HG02571 (cell line): ENCODE data around the gene BRD1.

Experiments used
- ATAC-seq: cut with Tn5 transposase; IDR thresholded peaks from one replicate; pipeline ENCODE4 v1.9.1; 2021; ENCODE audit warnings: mild to moderate bottlenecking, moderate library complexity; ENCODE audit not compliant: unreplicated experiment

The BRD1 gene

DNA sequence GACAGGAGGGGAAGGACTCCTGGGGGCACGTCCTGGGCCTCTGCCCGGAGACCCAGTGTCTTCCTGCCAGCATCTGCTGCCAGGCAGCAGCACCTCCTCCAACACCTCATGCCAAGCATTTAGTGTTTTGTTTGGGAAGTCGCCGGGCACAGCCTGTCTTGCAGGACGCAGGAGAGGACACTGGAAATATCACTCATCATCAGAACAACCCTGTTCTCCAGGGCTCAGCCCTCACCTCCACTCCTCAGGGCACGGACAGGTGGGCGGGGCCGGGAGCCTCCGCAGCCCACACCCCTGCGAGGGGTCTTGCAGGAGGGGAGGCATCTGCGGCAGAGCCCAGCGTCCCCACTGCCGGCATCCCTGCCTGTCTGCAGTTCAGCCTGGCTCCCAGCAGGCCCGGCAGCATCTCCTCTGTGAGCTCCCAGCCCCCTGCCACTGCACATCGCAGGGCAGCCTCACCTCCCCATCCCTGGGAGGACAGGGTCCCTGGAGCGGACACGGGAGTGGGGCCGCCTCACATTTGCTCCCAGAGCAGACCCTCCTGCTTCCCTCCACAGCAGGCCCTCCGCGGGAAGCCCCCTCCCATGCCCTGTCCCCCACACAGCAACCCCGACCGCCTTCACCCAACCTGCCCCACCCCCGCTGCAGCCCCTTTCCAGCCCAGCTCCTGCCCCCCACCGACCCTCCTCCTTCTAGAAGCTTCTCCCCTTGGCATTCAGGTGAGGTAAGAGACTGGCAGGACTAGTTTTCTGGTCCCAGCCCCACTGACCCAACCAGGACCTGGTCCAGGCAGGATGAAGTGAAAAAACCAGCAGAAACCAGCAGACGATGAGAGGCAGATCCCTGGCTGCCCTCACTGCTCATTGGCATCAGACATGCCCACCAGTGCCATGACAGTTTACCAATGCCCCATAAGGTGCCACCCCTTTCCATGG lies 72.7 kb downstream of the BRD1 start:
- no peak for ATAC-seq

DNA sequence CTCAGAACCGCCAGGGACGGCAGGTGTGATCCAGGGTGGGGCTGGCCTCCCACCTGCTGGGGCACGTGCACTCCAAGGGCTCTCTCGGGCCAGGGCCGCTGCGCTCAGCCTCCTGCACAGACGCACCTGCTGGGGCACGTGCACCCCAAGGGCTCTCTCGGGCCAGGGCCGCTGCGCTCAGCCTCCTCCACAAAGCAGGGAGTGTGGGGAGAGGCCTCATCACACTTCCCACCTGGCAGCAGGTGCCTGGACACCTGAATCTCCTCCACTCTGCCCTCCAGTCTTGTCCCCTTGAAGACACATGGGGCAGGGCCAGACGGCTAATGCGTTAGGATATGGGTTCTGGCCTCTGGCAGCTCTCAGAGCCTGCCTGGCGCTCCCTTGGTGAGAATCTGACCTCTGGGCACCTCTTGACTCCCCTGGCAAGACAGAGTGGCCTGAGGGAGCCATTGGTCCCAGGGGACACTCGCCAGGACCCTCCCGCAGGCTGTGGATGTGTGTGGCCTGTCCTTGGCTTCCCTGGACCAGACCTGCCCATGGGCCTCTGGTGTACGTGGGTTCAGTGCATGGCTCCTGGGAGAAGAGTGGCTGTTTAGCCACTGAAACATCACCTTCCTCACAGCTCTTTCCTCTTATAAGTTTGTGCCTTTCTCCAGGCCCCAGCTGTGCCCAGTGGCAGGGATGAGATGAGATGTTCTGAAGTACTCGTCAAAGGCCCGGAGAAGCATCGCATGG lies 73.5 kb downstream of the BRD1 start:
- no peak for ATAC-seq

DNA sequence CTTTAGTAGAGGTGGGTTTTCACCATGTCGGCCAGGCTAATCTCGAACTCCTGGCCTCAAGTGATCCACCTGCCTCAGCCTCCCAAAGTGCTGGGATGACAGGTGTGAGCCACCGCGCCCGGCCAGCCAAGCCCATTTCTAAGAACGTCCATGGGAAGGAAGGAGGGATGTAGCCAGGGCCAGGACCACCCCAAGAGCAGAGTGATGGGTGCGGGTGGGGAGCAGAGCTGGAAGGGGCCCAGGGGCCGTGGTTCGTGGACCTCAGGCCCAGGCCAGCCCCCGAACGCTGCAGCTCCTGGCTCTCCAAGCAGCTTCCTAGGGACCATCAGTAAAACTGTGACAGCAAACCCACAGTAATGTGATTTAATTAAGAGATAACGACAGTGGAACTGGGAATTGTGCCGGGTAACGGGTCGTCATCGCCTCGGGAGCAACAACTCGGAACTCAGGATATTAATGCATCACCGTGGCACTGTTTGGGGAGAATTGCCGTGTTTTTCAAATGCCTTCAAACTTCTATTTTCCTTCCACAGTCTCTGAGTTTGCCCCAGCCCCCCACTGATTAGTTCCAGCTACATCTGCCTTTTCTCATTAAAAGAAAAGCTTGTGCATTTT lies 74.3 kb downstream of the BRD1 start:
- ATAC-seq = no peak

DNA sequence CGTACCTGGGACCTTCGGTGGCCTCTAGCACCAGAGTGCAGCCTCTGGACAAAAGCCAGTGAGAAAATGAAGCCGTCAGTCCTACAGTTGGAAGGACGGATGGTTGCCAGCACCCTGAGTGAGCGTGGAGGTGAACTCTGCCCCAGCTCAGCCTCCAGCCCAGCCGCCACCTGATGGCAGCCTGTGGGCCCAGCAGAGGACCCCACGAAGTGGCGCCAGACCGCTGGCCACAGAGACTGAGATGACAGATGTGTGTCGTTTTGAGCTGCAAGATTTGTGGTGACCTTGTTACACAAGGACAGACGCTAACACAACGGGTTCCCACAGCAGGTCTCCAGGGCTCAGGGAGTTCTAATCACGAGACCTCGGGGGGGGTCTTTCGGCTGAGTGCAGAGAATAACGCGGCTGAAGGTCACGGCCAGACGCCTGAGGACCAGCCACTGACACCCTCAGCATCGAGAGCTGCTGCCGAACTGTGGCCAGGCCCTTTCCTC lies 75.0 kb downstream of the BRD1 start:
- ATAC-seq = no peak

DNA sequence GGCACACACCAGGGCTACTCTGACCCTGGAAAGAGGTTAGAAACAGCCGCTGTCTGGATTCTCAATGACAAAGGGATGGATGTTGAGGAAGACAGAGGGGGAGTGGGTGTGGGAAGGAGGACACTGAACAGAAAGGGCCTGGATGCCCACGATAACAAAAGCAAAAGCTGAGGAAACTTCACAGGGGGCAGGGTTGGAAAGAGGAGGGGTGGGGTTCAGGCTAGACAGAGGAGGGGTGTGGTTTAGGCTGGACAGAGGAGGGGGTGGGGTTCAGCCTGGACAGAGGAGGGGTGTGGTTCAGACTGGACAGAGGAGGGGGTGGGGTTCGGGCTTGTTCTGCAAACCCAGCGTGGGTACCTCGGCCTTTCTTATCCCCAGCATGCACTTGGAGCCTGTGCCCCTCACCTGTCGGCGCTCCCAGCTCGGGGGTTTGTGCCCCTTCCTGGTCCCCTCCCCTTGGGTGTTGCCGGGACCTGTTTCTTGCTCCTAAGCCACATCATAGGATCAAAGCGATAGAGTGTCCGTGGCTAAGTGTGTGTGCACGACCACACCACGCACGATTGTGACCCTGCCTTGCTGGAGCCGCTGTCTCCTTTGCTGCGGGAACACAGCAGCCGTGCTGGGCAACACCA lies 75.6 kb downstream of the BRD1 start:
- ATAC-seq = no peak

DNA sequence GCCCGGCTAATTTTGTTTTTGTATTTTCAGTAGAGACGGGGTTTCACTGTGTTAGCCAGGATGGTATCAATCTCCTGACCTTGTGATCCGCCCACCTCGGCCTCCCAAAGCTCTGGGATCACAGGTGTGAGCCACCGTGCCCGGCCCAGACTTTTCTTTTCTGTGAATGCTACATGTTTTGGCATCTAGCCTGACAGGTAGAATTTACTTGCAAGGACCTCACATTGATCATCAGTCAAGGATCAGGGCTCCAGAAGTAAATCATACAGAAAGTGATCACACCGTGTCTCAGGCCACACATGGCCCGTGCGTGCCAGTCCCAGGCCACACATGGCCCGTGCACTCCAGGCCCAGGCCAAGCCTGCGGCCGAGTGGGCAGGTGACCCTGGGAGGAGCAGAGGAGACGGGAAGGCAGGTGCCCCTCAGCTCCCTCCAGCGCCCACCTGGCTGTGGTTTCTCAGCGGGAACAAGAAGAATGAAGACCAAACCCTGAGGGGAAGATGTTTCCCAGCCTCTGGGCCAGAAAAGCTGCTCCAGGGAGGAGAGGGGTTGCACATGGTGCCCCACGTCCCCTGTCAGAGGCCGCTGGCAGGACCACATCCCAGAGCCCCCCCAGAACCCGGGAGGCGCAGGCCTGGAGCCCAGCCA lies 76.2 kb downstream of the BRD1 start:
- ATAC-seq = no peak

DNA sequence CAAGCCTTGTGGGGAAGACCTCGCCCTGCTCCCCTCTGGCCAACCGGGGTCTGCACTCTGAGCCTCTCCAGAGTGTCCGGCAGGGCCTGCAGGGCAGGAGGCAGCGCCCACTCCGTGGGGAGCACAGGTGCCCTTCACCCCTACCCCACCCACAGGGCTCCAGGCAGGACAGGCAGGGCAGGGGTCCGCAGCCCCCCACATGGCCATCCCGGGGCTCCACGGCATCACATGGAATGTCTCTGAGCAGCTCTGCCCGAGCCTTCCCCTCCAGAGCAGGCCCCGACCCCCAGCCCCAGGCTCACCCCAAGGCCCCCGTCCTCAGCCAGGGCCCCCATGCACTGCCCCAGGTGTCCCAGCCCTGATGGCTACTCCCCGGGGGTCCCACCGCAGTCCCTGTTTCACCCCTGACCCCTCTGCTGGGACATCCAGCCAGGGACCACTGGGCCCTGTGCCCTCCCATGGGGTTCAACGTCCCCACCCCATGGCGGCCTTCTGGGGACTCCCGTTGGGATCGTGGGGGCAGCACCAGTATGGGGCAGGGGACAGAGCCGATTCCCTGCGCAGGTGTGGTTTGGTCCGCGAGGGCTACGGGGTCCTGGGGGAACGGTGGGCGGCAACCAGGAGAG lies 77.7 kb downstream of the BRD1 start:
- no peak for ATAC-seq

DNA sequence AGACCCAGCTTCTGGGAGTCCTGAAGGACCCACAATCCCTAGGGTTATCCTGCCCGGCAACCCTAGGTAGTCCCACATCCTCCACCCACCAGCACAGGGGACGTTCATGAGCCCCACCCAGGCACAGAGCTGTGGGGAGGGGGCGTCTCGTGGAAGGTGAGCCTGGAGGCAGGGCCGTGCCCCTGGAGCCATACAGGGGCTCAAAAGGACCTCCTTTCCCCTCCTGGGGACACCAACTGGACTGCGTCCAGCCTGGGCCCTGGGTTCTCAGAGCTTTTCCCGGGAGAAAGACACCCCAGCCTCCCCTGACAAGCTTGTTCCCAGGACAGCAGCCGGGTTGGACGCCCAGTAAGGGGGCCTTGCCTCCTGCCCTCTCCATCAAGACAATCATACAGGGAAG lies 78.4 kb downstream of the BRD1 start:
- ATAC-seq = no peak

DNA sequence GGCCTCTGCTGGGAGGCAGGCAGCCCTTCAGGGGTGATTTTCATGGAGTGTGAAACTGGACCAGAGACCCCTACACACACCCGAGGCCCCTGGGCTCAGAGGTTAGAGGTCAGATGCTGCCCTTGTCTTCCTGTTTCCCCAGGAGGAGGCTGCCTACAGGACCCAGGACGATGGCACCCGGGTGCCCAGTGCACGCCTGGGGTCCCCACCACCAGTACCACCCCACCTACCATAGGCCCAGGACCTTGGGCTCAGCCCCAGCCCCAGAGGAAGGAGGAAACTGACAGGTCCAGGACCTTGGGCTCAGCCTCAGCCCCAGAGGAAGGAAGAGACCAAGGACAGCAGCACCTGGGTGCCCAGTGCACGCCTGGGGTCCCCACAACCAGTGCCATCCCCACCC lies 79.2 kb downstream of the BRD1 start:
- ATAC-seq = no peak

DNA sequence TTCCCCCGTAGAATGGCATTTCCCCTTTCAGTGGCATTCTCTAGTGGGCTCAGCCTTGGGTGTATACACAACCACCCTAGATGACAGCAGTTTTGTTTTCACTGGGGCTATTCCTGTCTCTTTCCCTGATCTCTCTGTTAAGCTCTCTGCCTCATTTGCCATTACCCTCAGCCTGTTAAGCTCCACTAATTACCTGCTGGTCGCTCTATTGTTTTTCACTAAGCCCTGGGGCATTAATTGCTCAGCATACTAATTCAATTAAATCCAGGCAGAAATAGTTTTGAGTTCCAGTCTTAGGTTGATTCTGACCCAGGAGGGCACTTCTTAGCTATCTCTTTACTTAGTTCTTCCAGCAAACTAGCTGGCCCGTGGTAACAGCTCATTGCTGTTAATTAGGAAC lies 80.0 kb downstream of the BRD1 start:
- ATAC-seq = no peak

DNA sequence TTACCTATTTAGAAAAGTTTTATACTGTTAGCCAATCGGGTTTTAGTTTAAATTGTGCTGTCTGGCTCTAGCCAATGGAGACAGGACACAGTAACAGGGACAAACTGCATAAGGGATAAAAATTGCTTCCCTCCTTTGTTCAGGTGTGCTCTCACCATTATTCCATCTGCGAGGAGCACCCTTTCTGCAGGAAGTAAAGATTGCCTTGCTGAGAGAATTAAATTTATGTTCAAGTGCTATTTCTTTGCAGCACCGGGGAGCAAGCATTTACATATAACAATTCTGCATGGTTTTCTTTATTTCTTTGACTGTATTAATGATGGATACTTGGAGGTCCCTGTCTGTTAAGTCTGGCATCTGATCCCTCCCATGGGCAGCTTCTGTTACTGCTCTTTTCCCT lies 80.5 kb downstream of the BRD1 start:
- ATAC-seq = no peak

DNA sequence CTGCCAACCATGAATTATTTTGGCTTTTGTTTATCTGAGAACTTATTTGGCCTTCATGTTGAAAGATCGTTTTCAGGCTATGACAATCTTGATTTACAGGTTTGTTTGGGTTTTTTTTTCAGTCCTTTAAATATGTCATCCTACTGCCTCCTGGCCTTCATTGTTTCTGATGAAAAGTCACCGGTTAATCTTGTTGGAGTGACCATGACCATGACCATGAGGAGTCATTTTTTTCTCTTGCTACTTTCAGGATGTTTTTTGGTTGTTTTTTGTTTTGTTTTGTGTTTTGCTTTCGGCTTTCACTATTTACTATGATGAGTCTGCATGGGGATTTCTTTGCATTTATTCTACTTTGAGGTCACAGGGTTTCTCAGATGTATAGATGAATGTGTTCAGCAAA lies 81.6 kb downstream of the BRD1 start:
- ATAC-seq = no peak

DNA sequence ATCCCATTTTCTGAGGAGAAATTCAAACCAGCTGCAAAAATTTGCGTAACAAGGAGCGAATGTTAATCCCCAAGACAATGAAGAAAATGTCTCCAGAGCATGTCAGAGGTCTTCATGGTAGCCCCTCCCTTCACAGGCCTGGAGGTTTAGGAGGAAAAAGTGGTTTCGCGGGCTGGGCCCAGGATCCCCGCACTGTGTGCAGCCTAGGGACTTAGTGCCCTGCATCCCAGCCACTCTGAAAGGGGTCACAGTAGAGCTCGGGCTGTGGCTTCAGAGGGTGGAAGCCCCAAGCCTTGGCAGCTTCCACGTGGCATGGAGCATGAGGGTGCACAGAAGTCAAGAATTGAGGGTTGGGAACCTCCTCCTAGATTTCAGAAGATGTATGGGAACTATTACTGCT lies 87.4 kb downstream of the BRD1 start:
- no peak for ATAC-seq

DNA sequence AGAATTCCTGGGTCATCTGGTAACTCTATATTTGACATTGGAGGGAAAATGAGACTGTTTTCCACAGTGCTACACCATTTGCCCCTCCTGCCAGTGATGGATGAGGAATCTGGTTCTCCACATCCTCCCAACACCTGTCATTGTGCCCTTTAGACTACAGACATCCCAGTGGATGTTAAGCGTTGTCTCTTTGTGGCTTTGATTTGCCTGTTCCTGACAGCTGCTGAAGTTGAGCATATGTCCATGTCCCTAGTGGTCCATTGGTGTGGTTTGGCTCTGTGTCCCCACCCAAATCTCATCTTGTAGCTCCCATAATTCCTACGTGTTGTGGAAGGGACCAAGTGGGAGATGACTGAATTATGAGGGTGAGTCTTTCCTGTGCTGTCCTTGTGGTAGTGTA lies 88.5 kb downstream of the BRD1 start:
- ATAC-seq = no peak

DNA sequence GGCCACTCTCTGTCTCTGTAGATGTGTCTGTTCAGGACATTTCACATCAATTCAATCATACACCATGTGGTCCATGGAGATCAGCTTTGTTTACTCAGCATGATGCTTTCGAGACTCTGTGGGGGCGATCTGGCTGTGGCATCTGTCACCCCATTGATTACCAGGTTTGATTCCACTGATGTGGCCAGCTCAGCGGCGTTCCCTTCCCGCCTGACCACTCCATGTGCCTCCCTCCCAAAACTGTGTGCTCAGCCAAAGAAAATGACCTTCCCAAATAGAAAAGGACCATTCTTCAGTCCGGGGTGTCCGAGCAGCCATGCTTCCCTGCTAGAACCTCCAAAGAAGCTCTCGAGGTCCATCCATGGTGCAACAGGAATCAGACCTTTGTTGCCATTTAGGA lies 89.1 kb downstream of the BRD1 start:
- no peak for ATAC-seq

DNA sequence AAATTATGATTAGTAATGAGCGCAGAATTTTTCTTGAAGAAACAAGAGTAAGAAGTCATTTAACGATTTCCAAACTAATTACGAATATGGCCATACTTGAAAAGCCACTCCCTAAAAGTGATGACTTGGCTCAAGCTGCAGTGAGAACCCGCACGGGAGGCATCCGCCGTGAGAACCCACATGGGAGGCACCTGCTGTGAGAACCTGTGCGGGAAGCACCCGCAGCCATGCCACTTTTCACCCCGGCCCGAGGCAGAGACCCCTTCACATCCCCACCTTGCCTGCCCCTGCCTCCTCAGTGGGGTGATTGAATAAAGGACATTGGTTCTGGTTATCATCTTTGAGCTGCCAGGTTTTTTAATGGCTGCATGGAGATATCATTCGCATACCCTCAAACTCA lies 89.7 kb downstream of the BRD1 start:
- ATAC-seq = no peak

DNA sequence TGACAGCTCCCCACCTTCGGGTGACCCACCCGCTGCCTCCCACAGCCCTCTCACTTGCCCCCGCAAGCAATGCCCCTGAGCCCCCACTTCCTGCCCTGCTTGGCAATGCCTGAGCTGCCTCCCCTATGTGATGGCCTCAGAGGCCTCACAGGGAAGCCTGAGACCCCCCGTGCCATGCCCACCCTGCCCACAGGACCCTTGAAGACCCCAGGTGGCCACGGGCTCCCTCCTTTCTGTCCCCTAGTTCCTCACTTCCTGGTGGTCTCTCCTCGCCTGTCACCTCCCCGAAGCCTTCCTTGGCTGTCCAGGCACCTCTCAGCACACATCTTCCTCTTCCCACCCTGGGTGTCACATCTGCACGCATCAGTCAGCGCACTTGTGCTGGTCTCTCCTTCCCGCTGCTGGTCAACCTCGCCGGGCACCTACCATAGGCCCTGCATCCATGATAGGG lies 90.5 kb downstream of the BRD1 start:
- no peak for ATAC-seq

DNA sequence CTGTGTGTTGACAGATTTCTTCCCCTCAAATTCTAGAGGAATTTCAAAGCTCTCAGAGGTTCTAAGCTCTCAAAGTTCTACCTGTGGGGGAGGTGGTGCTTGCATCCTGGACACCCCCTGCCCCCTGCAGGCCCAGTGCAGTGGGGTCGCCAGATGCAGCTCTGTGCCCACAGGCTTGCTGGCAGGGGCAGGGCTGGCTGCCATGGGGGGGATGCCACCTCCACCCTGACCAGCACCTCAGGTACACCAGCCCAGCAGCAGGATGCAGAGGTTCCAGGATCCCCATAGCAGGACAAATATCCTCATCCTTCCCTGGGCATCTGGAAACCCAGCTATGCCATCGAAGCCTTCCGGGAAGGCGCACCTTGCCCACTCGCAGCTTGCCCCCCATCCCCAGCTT lies 91.1 kb downstream of the BRD1 start:
- ATAC-seq = no peak

DNA sequence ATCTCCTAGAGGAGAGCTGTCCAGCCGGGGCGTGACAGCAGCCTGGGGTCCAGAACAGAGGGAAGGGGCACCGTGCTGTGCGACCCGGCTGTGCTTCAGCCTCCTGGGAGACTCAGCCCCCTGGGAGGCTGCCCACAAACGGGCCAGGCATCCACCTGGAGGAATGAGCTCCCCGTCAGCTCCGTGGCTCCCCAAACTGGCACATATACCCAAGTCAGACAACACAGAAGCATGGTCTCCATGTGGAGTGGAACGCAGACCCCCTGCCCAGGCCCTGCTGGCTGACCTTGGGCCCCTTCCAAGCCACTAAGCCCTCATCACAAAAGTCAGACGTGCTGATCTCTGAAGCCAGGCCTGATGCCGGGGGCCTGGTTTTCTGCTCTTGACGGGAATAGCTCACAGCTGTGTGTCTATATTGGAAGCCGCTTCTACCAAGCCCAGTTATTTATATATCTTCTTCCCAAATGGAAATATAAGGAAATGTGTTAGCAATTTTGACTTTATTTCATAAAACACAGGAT lies 91.7 kb downstream of the BRD1 start:
- ATAC-seq = no peak

DNA sequence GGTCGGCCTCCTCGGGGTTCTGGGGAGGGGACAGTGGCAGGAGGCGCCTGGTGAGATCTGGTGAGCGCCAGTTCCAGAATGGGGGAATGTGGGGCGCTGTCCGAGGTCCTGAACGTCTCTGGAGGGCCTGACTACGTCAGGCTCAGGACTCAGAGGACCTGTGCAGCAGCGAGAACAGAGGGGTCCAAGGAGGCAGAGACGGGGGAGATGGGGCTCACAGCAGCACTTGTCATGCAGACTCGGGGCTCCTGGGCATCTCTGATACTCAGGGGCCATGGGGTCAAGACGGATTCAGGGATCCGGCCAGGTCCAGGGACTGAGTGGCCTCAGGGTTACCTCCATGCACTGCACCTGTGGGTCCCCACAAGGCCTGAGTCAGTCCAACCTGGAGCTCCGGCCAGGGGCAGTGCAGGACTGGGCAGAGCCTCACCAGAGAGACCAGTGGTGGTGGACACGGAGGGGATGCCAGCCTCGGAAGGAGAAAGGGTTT lies 92.2 kb downstream of the BRD1 start:
- ATAC-seq = no peak
